WTC11 (cell line): ENCODE measurements around the gene SLC25A39. TPM values are rescaled to one million over a fixed set of nuclear protein-coding genes. Genes with fewer than 3 reads are reported as not detected.

Experiments used
- ATAC-seq: fragments of 200-7000 bp; cut with Tn5 transposase; 2 replicates; pipeline ENCODE4 v1.10.0; 2021; ENCODE audit warnings: mild to moderate bottlenecking, moderate library complexity
- CTCF ChIA-PET: fragments of 300-600 bp; sonication (Branson Sonifier 250); formaldehyde crosslinking; loops from one replicate; lab custom pipeline; 2021; ENCODE audit warnings: antibody characterized with exemption; lab: Charles Lee
- POLR2A ChIA-PET: fragments of 350-600 bp; sonication (Branson Sonifier 250); formaldehyde crosslinking; loops from one replicate; lab custom pipeline; 2021; ENCODE audit warnings: antibody characterized with exemption; lab: Charles Lee
- DNase-seq: peaks from one replicate; pipeline ENCODE4 v3.0.0; 2021; ENCODE audit warnings: low spot score
- H3K27ac Mint-ChIP-seq: 2 replicates; pipeline ENCODE4 v1.8.0; 2021; ENCODE audit warnings: mixed read lengths
- H3K27me3 Mint-ChIP-seq: 2 replicates; pipeline ENCODE4 v1.8.0; 2021; ENCODE audit warnings: low read depth, mild to moderate bottlenecking, moderate library complexity, mixed read lengths
- H3K36me3 Mint-ChIP-seq: 2 replicates; pipeline ENCODE4 v1.8.0; 2021; ENCODE audit warnings: mixed read lengths
- H3K4me1 Mint-ChIP-seq: 2 replicates; pipeline ENCODE4 v1.8.0; 2022; ENCODE audit warnings: mixed read lengths
- H3K4me3 Mint-ChIP-seq: 2 replicates; pipeline ENCODE4 v1.8.0; 2021; ENCODE audit warnings: mild to moderate bottlenecking, moderate library complexity, mixed read lengths
- H3K9me3 Mint-ChIP-seq: 2 replicates; pipeline ENCODE4 v1.8.0; 2021; ENCODE audit warnings: mixed read lengths
- ELF4 ChIP-seq: sonication (generic); formaldehyde crosslinking; IDR thresholded peaks from 2 replicates; pipeline ENCODE4 v1.8.1; 2022; ENCODE audit warnings: low read depth, mild to moderate bottlenecking, moderate library complexity, missing genetic modification reagents
- FOXP1 ChIP-seq: sonication (generic); formaldehyde crosslinking; IDR thresholded peaks from 2 replicates; pipeline ENCODE4 v1.8.0; 2022; ENCODE audit warnings: missing genetic modification reagents, mild to moderate bottlenecking, moderate library complexity, borderline replicate concordance
- MYBL2 ChIP-seq: sonication (generic); formaldehyde crosslinking; IDR thresholded peaks from 2 replicates; pipeline ENCODE4 v1.8.1; 2023; ENCODE audit warnings: mild to moderate bottlenecking, moderate library complexity, missing genetic modification reagents
- OVOL2 ChIP-seq: fragments of 250-450 bp; sonication (Bioruptor Pico); IDR thresholded peaks from 2 replicates; pipeline ENCODE4 v1.9.0; 2021; ENCODE audit warnings: mild to moderate bottlenecking, borderline replicate concordance
- RORB ChIP-seq: fragments of 250-450 bp; sonication (Bioruptor Pico); IDR thresholded peaks from 2 replicates; pipeline ENCODE4 v1.9.0; 2021; ENCODE audit warnings: mild to moderate bottlenecking
- SMAD3 ChIP-seq: sonication (generic); formaldehyde crosslinking; IDR thresholded peaks from 2 replicates; pipeline ENCODE4 v1.8.0; 2022; ENCODE audit warnings: missing genetic modification reagents, mild to moderate bottlenecking, borderline replicate concordance
- ZBTB21 ChIP-seq: sonication (generic); formaldehyde crosslinking; IDR thresholded peaks from 2 replicates; pipeline ENCODE4 v1.8.1; 2023; ENCODE audit warnings: mild to moderate bottlenecking, missing genetic modification reagents, borderline replicate concordance
- total RNA-seq: library from RNA; stranded (reverse); gene quantifications from 3 replicates; pipeline ENCODE4 v1.2.3, GENCODE V29; 2021
- TF ChIP-seq, protein P1 (sequence below): fragments of 200-600 bp; IDR thresholded peaks from 2 replicates; pipeline ENCODE4 v1.8.0; 2022; ENCODE audit warnings: antibody characterized with exemption
- TF ChIP-seq, protein P2 (sequence below): sonication (generic); formaldehyde crosslinking; IDR thresholded peaks from 2 replicates; pipeline ENCODE4 v1.8.1; 2023; ENCODE audit warnings: mild to moderate bottlenecking, missing genetic modification reagents
- TF ChIP-seq, protein P3 (sequence below): fragments of 250-450 bp; sonication (Bioruptor Pico); IDR thresholded peaks from 2 replicates; pipeline ENCODE4 v1.9.0; 2021; ENCODE audit warnings: mild to moderate bottlenecking
- TF ChIP-seq, protein P4 (sequence below): sonication (generic); formaldehyde crosslinking; IDR thresholded peaks from 2 replicates; pipeline ENCODE4 v1.8.1; 2022; ENCODE audit warnings: missing genetic modification reagents, borderline replicate concordance
- TF ChIP-seq, protein P5 (sequence below): sonication (generic); formaldehyde crosslinking; conservative IDR thresholded peaks from 2 replicates; pipeline ENCODE4 v1.8.1; 2023; ENCODE audit warnings: mild to moderate bottlenecking, low read depth, missing genetic modification reagents, moderate library complexity

The SLC25A39 gene
- total RNA-seq, 1 experiment from 2014 or later, result 271 TPM

DNA sequence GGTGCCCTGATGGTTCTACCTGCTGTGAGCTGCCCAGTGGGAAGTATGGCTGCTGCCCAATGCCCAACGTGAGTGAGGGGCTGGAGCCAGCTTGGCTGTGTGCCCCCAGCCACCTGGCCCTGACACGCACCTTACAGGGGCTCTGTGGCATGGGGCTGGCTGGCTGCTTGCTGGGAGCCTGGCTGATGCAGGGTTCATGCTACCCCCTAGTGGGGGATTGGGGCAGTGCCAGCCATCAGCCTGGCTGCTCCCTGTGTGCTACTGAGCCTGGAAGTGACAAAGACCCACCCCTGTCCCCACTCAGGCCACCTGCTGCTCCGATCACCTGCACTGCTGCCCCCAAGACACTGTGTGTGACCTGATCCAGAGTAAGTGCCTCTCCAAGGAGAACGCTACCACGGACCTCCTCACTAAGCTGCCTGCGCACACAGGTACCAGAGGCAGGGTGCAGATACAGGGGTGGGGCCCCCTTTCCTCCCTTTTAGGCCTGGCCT, 26.2 kb upstream of the SLC25A39 start:
- H3K27me3 Mint-ChIP-seq, result peaks cover 3% of the 10 kb centered on the region; the same call in 1 of the 2 replicates
- H3K9me3 Mint-ChIP-seq, result no peaks in the 10 kb centered on the region
- no peaks in the 10 kb centered on the region for H3K36me3 Mint-ChIP-seq
- H3K4me3 Mint-ChIP-seq, result no peak overlapping the region
- peaks cover 14% of the 10 kb centered on the region for H3K4me1 Mint-ChIP-seq
- TF ChIP-seq, protein P1, sequence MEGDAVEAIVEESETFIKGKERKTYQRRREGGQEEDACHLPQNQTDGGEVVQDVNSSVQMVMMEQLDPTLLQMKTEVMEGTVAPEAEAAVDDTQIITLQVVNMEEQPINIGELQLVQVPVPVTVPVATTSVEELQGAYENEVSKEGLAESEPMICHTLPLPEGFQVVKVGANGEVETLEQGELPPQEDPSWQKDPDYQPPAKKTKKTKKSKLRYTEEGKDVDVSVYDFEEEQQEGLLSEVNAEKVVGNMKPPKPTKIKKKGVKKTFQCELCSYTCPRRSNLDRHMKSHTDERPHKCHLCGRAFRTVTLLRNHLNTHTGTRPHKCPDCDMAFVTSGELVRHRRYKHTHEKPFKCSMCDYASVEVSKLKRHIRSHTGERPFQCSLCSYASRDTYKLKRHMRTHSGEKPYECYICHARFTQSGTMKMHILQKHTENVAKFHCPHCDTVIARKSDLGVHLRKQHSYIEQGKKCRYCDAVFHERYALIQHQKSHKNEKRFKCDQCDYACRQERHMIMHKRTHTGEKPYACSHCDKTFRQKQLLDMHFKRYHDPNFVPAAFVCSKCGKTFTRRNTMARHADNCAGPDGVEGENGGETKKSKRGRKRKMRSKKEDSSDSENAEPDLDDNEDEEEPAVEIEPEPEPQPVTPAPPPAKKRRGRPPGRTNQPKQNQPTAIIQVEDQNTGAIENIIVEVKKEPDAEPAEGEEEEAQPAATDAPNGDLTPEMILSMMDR, result peak; percentile 69
- TF ChIP-seq, protein P2, sequence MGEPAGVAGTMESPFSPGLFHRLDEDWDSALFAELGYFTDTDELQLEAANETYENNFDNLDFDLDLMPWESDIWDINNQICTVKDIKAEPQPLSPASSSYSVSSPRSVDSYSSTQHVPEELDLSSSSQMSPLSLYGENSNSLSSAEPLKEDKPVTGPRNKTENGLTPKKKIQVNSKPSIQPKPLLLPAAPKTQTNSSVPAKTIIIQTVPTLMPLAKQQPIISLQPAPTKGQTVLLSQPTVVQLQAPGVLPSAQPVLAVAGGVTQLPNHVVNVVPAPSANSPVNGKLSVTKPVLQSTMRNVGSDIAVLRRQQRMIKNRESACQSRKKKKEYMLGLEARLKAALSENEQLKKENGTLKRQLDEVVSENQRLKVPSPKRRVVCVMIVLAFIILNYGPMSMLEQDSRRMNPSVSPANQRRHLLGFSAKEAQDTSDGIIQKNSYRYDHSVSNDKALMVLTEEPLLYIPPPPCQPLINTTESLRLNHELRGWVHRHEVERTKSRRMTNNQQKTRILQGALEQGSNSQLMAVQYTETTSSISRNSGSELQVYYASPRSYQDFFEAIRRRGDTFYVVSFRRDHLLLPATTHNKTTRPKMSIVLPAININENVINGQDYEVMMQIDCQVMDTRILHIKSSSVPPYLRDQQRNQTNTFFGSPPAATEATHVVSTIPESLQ (CRISPR knock-in tag), result no peak
- POLR2A ChIA-PET, result no interaction called here
- DNase-seq, result peak; percentile 82
- H3K27ac Mint-ChIP-seq, result no peak overlapping the region
- ATAC-seq, result peak; percentile 68
- CTCF ChIA-PET, result interaction anchor here (0.8 to 7.8 kb wide), 18 partner anchors 12 to 227 kb away, joined by 3 to 102 read pairs (median 4); partner anchors contain the start of genes ASB16, ATXN7L3, FAM171A2 and HDAC5

GRCh38 chr17:44349553-44350070, 25.0 kb upstream of the SLC25A39 start:
- ATAC-seq (no peak), DNase-seq (no peak)
- POLR2A ChIA-PET, result no interaction called here
- H3K36me3 Mint-ChIP-seq, result no peaks in the 10 kb centered on the region
- TF ChIP-seq ELF4 (no peak), OVOL2 (CRISPR knock-in tag) (no peak), SMAD3 (CRISPR knock-in tag) (no peak), MYBL2 (no peak)
- TF ChIP-seq, protein P3, sequence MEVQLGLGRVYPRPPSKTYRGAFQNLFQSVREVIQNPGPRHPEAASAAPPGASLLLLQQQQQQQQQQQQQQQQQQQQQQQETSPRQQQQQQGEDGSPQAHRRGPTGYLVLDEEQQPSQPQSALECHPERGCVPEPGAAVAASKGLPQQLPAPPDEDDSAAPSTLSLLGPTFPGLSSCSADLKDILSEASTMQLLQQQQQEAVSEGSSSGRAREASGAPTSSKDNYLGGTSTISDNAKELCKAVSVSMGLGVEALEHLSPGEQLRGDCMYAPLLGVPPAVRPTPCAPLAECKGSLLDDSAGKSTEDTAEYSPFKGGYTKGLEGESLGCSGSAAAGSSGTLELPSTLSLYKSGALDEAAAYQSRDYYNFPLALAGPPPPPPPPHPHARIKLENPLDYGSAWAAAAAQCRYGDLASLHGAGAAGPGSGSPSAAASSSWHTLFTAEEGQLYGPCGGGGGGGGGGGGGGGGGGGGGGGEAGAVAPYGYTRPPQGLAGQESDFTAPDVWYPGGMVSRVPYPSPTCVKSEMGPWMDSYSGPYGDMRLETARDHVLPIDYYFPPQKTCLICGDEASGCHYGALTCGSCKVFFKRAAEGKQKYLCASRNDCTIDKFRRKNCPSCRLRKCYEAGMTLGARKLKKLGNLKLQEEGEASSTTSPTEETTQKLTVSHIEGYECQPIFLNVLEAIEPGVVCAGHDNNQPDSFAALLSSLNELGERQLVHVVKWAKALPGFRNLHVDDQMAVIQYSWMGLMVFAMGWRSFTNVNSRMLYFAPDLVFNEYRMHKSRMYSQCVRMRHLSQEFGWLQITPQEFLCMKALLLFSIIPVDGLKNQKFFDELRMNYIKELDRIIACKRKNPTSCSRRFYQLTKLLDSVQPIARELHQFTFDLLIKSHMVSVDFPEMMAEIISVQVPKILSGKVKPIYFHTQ (CRISPR knock-in tag), result no peak
- TF ChIP-seq, protein P4, sequence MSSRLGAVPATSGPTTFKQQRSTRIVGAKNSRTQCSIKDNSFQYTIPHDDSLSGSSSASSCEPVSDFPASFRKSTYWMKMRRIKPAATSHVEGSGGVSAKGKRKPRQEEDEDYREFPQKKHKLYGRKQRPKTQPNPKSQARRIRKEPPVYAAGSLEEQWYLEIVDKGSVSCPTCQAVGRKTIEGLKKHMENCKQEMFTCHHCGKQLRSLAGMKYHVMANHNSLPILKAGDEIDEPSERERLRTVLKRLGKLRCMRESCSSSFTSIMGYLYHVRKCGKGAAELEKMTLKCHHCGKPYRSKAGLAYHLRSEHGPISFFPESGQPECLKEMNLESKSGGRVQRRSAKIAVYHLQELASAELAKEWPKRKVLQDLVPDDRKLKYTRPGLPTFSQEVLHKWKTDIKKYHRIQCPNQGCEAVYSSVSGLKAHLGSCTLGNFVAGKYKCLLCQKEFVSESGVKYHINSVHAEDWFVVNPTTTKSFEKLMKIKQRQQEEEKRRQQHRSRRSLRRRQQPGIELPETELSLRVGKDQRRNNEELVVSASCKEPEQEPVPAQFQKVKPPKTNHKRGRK (CRISPR knock-in tag), result no peak
- TF ChIP-seq, all 79 proteins: peak for 0
- CTCF ChIA-PET, result interaction anchor here (0.6 to 7.8 kb wide), 7 partner anchors 13 to 1499 kb away, joined by 3 to 102 read pairs (median 4); partner anchors contain the start of genes AOC3, ATXN7L3, FAM171A2 and TMUB2
- Mint-ChIP-seq H3K27ac (no peak overlapping the region), H3K4me3 (no peak overlapping the region), H3K27me3 (peaks cover 5% of the 10 kb centered on the region; the same call in 1 of the 2 replicates), H3K4me1 (peaks cover 10% of the 10 kb centered on the region), H3K9me3 (no peaks in the 10 kb centered on the region)

DNA sequence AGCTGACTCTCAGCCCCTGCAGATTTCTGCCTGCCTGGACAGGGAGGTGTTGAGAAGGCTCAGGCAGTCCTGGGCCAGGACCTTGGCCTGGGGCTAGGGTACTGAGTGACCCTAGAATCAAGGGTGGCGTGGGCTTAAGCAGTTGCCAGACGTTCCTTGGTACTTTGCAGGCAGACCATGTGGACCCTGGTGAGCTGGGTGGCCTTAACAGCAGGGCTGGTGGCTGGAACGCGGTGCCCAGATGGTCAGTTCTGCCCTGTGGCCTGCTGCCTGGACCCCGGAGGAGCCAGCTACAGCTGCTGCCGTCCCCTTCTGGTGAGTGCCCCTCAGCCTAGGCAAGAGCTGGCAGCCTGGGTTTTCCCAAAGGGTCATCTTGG, 24.4 kb upstream of the SLC25A39 start:
- peaks cover 11% of the 10 kb centered on the region for H3K4me1 Mint-ChIP-seq
- no peak overlapping the region for H3K4me3 Mint-ChIP-seq
- POLR2A ChIA-PET, result no interaction called here
- CTCF ChIA-PET, result interaction anchor here (0.9 to 7.8 kb wide), 3 partner anchors 14 to 139 kb away, joined by 4 to 102 read pairs (median 61); partner anchors contain the start of gene FAM171A2
- H3K9me3 Mint-ChIP-seq, result no peaks in the 10 kb centered on the region
- peaks cover 11% of the 10 kb centered on the region for H3K27me3 Mint-ChIP-seq
- ATAC-seq, result no peak
- no peak for DNase-seq
- no peak overlapping the region for H3K27ac Mint-ChIP-seq
- no peaks in the 10 kb centered on the region for H3K36me3 Mint-ChIP-seq
- TF ChIP-seq ZBTB21 (CRISPR knock-in tag), result no peak
- TF ChIP-seq, protein P3 (CRISPR knock-in tag), result no peak
- TF ChIP-seq FOXP1, result no peak
- TF ChIP-seq, protein P5, sequence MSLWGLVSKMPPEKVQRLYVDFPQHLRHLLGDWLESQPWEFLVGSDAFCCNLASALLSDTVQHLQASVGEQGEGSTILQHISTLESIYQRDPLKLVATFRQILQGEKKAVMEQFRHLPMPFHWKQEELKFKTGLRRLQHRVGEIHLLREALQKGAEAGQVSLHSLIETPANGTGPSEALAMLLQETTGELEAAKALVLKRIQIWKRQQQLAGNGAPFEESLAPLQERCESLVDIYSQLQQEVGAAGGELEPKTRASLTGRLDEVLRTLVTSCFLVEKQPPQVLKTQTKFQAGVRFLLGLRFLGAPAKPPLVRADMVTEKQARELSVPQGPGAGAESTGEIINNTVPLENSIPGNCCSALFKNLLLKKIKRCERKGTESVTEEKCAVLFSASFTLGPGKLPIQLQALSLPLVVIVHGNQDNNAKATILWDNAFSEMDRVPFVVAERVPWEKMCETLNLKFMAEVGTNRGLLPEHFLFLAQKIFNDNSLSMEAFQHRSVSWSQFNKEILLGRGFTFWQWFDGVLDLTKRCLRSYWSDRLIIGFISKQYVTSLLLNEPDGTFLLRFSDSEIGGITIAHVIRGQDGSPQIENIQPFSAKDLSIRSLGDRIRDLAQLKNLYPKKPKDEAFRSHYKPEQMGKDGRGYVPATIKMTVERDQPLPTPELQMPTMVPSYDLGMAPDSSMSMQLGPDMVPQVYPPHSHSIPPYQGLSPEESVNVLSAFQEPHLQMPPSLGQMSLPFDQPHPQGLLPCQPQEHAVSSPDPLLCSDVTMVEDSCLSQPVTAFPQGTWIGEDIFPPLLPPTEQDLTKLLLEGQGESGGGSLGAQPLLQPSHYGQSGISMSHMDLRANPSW, result no peak
- no peak for TF ChIP-seq RORB
